Measurements from ENCODE around the gene CT45A10. TPM values are rescaled to one million over a fixed set of nuclear protein-coding genes. Genes with fewer than 3 reads are reported as not detected.
"Not testable (repeated sequence)": the region's sequence is repeated elsewhere in the genome, so short reads cannot be mapped to it uniquely, and the experiment has no call there.

CT45A10 gene
- polyA plus RNA-seq, 3 donors = not detected

GRCh38 chrX:135892781-135893180 is 463 bp downstream of the CT45A10 start:
- Mint-ChIP-seq H3K27ac (peak overlapping the region in 1 of 7 donors; percentile 41), H3K4me1 (no peaks in the 10 kb centered on the region), H3K4me3 (no peak overlapping the region), H3K36me3 (no peaks in the 10 kb centered on the region), H3K9me3 (peaks cover 5 to 14% (median 8%) of the 10 kb centered on the region in 7 donors), H3K27me3 (ENCODE audit: low read depth in 3 of 3) (peaks cover 0 to 2% (median 0%) of the 10 kb centered on the region in 3 donors)
- Histone ChIP-seq H2AFZ (ENCODE audit: insufficient read depth, low read depth, low read length, poor library complexity, severe bottlenecking) (no peak overlapping the region), H3K9ac (ENCODE audit: insufficient read depth, low read length, poor library complexity, severe bottlenecking) (no peak overlapping the region), H3K4me3 (replicated peaks in 1 of 3; ENCODE audit: low read depth in 2 of 3, low read length in 3 of 3) (no peak overlapping the region), H4K20me1 (ENCODE audit: insufficient read depth, low read length) (no peaks in the 10 kb centered on the region), H3K27ac (ENCODE audit: low read depth in 1 of 2, low read length in 2 of 2) (no peak overlapping the region), H3K4me1 (ENCODE audit: control insufficient read depth in 1 of 2, insufficient read depth in 2 of 2, low read length in 2 of 2) (no peaks in the 10 kb centered on the region), H3K9me3 (replicated peaks in 1 of 2; ENCODE audit: control insufficient read depth in 1 of 2, insufficient read depth in 1 of 2, low read length in 2 of 2) (peaks cover 0 to 11% of the 10 kb centered on the region in 2 donors), H3K27me3 (ENCODE audit: control insufficient read depth in 2 of 2, insufficient read depth in 2 of 2, low read length in 2 of 2) (no peaks in the 10 kb centered on the region), H3K4me2 (replicated peaks; ENCODE audit: extremely low read depth, low read length, poor library complexity, severe bottlenecking) (no peak overlapping the region), H3K36me3 (replicated peaks in 1 of 2; ENCODE audit: control insufficient read depth in 1 of 2, insufficient read depth in 2 of 2, low read length in 2 of 2) (no peaks in the 10 kb centered on the region), H3K79me2 (ENCODE audit: insufficient read depth, low read length) (no peaks in the 10 kb centered on the region)
- 90% methylated on average over 2 of the region's 11 CpGs for WGBS (ENCODE audit: insufficient coverage)
- TF ChIP-seq CTCF (IDR thresholded peaks at IDR 0.05) = no peak
- intact Hi-C loops (cut with micrococcal nuclease) = no loop called here
- no peak for DNase-seq

GRCh38 chrX:135890087-135890585 is 3.1 kb downstream of the CT45A10 start:
- H3K4me3 ChIP-seq (replicated peaks in 1 of 3; ENCODE audit: low read depth in 2 of 3, low read length in 3 of 3) = no peak overlapping the region
- intact Hi-C loops (cut with micrococcal nuclease) = no loop called here
- Mint-ChIP-seq H3K27ac (no peak overlapping the region), H3K9me3 (peaks cover 5 to 15% (median 8%) of the 10 kb centered on the region in 7 donors), H3K36me3 (no peaks in the 10 kb centered on the region), H3K4me3 (no peak overlapping the region), H3K4me1 (no peaks in the 10 kb centered on the region), H3K27me3 (ENCODE audit: low read depth in 3 of 3) (peaks cover 0 to 2% (median 0%) of the 10 kb centered on the region in 3 donors)
- no peak for TF ChIP-seq CTCF (IDR thresholded peaks at IDR 0.05)
- no peak overlapping the region for H3K9ac ChIP-seq (ENCODE audit: insufficient read depth, low read length, poor library complexity, severe bottlenecking)
- no peak overlapping the region for H3K27ac ChIP-seq (ENCODE audit: low read depth in 1 of 2, low read length in 2 of 2)
- no peak overlapping the region for H2AFZ ChIP-seq (ENCODE audit: insufficient read depth, low read depth, low read length, poor library complexity, severe bottlenecking)
- no peaks in the 10 kb centered on the region for H4K20me1 ChIP-seq (ENCODE audit: insufficient read depth, low read length)
- WGBS (ENCODE audit: insufficient coverage) = 69% methylated on average over 9 of the region's 14 CpGs
- H3K4me1 ChIP-seq (ENCODE audit: control insufficient read depth in 1 of 2, insufficient read depth in 2 of 2, low read length in 2 of 2) = no peaks in the 10 kb centered on the region
- peaks cover 0 to 11% of the 10 kb centered on the region in 2 donors for H3K9me3 ChIP-seq (replicated peaks in 1 of 2; ENCODE audit: control insufficient read depth in 1 of 2, insufficient read depth in 1 of 2, low read length in 2 of 2)
- H3K79me2 ChIP-seq (ENCODE audit: insufficient read depth, low read length) = no peaks in the 10 kb centered on the region
- no peaks in the 10 kb centered on the region for H3K36me3 ChIP-seq (replicated peaks in 1 of 2; ENCODE audit: control insufficient read depth in 1 of 2, insufficient read depth in 2 of 2, low read length in 2 of 2)
- DNase-seq = no peak
- H3K27me3 ChIP-seq (ENCODE audit: control insufficient read depth in 2 of 2, insufficient read depth in 2 of 2, low read length in 2 of 2) = no peaks in the 10 kb centered on the region
- no peak overlapping the region for H3K4me2 ChIP-seq (replicated peaks; ENCODE audit: extremely low read depth, low read length, poor library complexity, severe bottlenecking)

- H3K4me1 Mint-ChIP-seq; H2AFZ ChIP-seq (ENCODE audit: insufficient read depth, low read depth, low read length, poor library complexity, severe bottlenecking); H4K20me1 ChIP-seq (ENCODE audit: insufficient read depth, low read length); H3K4me2 ChIP-seq (replicated peaks; ENCODE audit: extremely low read depth, low read length, poor library complexity, severe bottlenecking); H3K79me2 ChIP-seq (ENCODE audit: insufficient read depth, low read length); H3K9ac ChIP-seq (ENCODE audit: insufficient read depth, low read length, poor library complexity, severe bottlenecking); H3K27ac ChIP-seq (ENCODE audit: low read depth in 1 of 2, low read length in 2 of 2); H3K4me3 ChIP-seq (replicated peaks in 1 of 3; ENCODE audit: low read depth in 2 of 3, low read length in 3 of 3); H3K36me3 ChIP-seq (replicated peaks in 1 of 2; ENCODE audit: control insufficient read depth in 1 of 2, insufficient read depth in 2 of 2, low read length in 2 of 2); intact Hi-C loops (cut with micrococcal nuclease); H3K27ac Mint-ChIP-seq; H3K4me1 ChIP-seq (ENCODE audit: control insufficient read depth in 1 of 2, insufficient read depth in 2 of 2, low read length in 2 of 2); DNase-seq; H3K27me3 ChIP-seq (ENCODE audit: control insufficient read depth in 2 of 2, insufficient read depth in 2 of 2, low read length in 2 of 2); H3K4me3 Mint-ChIP-seq; H3K36me3 Mint-ChIP-seq; H3K27me3 Mint-ChIP-seq (ENCODE audit: low read depth in 3 of 3): not testable (repeated sequence)
- H3K9me3 Mint-ChIP-seq = peaks cover 5 to 15% (median 8%) of the 10 kb centered on the region in 7 donors
- 73% methylated on average over 3 of the region's 15 CpGs for WGBS (ENCODE audit: insufficient coverage)
- peaks cover 0 to 11% of the 10 kb centered on the region in 2 donors for H3K9me3 ChIP-seq (replicated peaks in 1 of 2; ENCODE audit: control insufficient read depth in 1 of 2, insufficient read depth in 1 of 2, low read length in 2 of 2)
These were observed 4.3 kb downstream of the CT45A10 start for GRCh38 chrX:135888976-135889375.

All from CD14-positive monocyte (primary cell).